Erythroblast (primary cell): ENCODE results near the gene KIAA0513.
A peak's percentile ranks its signal among the peaks of the same experiment; 100 is the strongest.
"Not testable (repeated sequence)": the region's sequence is repeated elsewhere in the genome, so short reads cannot be mapped to it uniquely, and the experiment has no call there.

Source experiments
- DNase-seq, 2 experiments: peaks; one replicate each; lab custom pipeline; 2025; lab: John Stamatoyannopoulos, UW
- GATA1 ChIP-seq: IDR thresholded peaks from 2 replicates; pipeline ENCODE4 v1.6.1; 2011; ENCODE audit warnings: low read depth, mild to moderate bottlenecking, control low read depth, low read length, moderate library complexity
- POLR2A ChIP-seq: IDR thresholded peaks from 2 replicates; pipeline ENCODE4 v1.6.1; 2011; ENCODE audit warnings: mild to moderate bottlenecking, low read length

Gene KIAA0513

DNA sequence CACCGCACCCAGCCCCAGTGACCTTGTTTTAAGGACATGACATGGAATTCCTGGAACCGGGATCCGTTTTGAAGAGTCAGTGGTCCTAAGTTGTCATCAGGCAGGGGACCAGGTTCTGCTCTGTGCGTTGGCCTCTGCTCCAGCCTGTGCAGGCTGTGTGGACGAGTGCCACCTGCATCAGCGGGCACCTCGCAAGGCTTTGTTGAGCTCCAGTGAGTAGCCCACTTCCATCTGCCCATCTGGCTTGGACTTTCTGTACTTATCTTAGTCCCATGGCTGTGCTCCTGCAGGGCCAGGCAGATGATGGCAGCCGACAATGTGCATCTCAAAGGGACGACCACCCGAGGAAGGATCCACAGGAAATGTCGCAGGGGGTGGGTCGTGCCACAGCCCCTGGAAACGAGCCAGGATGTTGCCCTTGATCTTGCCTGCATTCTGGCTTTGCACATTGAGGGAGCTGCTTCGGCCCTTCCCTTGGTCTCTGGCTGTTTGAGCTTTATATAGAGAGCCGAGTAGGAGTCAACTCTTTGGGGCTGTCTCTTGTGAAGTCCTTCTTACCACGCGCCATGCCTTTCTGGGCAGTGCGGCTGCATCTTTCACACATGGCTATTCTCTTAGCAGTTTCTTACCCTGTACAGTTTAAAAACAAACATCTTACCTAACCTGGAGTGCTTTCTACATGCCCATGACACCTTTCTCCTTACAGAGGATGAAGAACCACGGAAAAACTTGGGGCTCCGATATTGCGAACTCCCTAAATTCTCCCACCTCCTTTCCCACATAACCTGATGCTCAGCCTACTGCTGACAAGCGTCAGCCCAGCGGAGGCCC lies 18.3 kb downstream of the KIAA0513 start:
- TF ChIP-seq POLR2A (no peak), GATA1 (no peak)
- DNase-seq = no peak

GRCh38 chr16:85046472-85046916 lies 18.9 kb downstream of the KIAA0513 start:
- TF ChIP-seq POLR2A (no peak), GATA1 (no peak)

GRCh38 chr16:85046931-85047866 lies 19.6 kb downstream of the KIAA0513 start:
- TF ChIP-seq POLR2A (peak; percentile 84), GATA1 (peak; percentile 80)
- DNase-seq = peak; percentile 95 to 97

More at GRCh38 chr16:85046472-85046916, 18.9 kb downstream of the KIAA0513 start:
- DNase-seq = peak; percentile 52 to 67

- no peak for TF ChIP-seq GATA1
- TF ChIP-seq POLR2A = no peak
- peak in 1 of 2 experiments; percentile 59 for DNase-seq
Observed at GRCh38 chr16:85047867-85048455, 20.4 kb downstream of the KIAA0513 start.

- DNase-seq = peak in 1 of 2 experiments; percentile 26
- TF ChIP-seq POLR2A = no peak
- no peak for TF ChIP-seq GATA1
Observed at GRCh38 chr16:85048921-85049562, 21.4 kb downstream of the KIAA0513 start.

GRCh38 chr16:85049706-85050305 lies 22.2 kb downstream of the KIAA0513 start:
- DNase-seq = no peak
- TF ChIP-seq POLR2A (no peak), GATA1 (no peak)

DNA sequence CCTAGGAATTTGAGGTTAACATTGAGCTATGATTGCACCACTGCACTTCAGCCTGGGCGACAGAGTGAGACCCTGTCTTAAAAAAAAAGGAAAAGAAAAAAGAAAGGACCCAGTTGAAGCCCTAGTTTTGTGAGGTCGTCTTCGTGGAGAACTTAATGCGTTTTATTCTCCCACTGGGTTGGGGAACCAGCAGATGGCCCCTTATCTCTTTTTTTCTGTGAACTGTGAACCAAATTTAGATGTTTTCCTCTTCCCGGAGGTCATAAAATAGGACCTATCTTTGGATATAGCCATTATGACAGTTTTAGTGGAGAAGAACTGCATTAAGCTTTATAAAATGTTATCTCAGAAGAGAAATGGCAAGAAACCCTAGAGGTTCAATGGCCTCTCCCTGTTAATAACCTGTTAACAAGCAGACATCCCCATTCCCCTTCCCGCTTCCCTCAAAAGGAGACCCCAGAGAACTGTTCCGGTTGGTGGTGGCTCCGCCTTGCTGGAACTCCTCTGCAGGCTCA lies 23.5 kb downstream of the KIAA0513 start:
- DNase-seq = no peak
- TF ChIP-seq POLR2A (no peak), GATA1 (no peak)

- no peak for DNase-seq
- TF ChIP-seq POLR2A (no peak), GATA1 (no peak)
Observed at GRCh38 chr16:85051683-85052082, 24.1 kb downstream of the KIAA0513 start.

DNA sequence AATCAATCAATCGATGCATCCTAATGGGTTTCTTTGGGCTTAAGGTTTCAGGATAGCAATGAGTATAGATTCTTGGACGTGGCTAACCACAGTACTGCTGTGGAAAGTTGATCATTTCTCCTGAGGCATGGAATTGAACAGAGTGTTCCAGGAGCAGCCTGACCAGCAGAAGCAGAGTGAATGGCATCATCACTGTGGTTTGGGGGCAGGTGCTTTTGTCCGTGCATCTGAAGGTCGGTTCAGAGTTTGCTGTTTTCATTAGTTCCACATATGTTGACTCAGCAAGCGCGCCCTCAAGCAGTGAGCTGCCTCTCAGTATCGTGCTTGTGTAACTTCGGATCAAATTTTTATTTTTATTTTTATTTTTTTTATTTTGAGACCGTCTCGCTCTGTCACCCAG lies 24.9 kb downstream of the KIAA0513 start:
- DNase-seq = no peak
- no peak for TF ChIP-seq GATA1
- no peak for TF ChIP-seq POLR2A

- DNase-seq = not testable (repeated sequence)
Observed at GRCh38 chr16:85054321-85054720, 26.7 kb downstream of the KIAA0513 start.

DNA sequence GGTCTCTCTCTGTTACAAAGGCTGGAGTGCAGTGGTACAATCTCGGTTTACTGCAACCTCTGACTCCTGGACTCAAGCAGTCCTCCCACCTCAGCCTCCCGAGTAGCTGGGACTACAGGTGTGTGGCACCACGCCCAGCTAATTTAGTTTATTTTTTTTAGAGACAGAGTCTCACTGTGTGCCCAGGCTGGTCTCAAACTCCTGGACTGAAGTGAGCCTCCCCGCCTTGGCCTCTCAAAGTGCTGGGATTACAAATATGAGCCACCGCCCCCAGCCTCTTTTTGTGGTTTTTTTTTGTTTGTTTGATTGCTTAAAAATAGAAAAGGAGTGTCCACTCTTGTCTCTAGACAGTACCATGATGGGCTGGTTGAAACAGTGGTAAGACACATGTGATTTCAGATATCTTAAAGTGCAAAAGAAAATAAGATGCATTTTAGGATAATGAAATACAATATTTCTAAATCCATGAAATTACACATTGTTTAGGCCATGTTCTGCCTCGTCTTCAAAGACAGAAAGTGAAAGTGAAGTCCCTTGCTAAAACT lies 27.4 kb downstream of the KIAA0513 start:
- no peak for DNase-seq
- TF ChIP-seq GATA1 (no peak), POLR2A (no peak)

DNA sequence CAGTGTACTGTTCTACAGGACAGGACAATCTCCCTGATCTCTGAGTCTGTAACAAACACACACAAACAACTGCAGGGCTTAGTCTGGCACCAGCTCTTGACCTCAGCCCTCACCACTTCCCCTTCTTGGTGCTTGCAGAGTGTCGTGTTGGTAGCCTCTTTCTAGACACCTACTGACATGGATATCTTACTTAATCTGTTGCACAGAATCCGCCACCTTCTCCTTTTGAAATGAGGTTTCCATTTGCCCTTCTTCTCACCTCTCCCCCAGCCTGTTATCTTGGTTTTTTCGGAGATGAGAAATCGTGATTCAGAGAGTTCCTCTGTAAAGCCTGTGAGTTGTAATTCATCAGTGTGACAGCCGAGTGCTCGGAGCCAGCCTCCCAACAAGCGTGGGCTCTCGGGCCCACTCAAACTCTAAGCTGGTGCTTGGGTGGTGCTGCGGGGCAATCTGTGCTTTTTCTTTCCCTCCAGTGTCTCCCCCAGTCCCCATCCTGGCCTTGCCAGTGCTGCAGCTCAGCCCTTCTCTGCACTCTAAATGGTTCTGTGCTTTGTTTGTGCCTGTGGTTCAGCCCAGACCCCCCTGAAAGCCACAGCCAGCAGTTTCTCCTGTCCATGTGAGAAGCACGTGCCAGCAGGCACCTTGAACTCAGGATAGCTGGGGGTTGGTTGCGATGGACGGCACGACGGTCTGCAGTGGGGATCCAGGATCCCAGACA lies 28.1 kb downstream of the KIAA0513 start:
- DNase-seq = peak; percentile 64 to 65
- TF ChIP-seq POLR2A (no peak), GATA1 (no peak)
